ENCODE measurements around the gene BAX.

DNA sequence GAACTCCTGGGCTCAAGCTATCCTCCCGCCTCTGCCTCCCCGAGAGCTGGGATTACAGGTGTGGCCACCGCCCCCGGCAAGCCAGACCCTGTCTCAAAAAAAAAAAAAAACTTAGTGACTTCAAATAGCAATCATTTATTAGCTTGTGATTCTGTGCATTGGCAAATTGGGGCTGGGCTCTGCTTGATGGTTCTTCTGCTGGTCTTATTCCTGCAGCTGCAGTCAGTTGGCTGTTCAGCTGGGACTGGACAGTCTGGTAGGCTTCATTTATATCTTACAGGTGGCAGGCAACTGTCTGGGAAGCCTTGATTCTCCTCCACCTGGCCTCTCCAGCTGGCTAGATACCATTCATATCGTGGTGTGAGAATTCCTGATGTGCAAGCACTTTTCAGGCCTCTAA, 13.8 kb upstream of the BAX start:
- TF ChIP-seq SMC3 (IDR thresholded peaks at IDR 0.05; ENCODE audit: low read depth, low read length) (no peak), TCF12 (IDR thresholded peaks at IDR 0.05) (no peak), NFIC (IDR thresholded peaks at IDR 0.05; ENCODE audit: borderline replicate concordance) (no peak), MXI1 (IDR thresholded peaks at IDR 0.05; ENCODE audit: low read depth, low read length) (no peak), FOXM1 (IDR thresholded peaks at IDR 0.05; ENCODE audit: low read depth) (no peak), EP300 (IDR thresholded peaks at IDR 0.05; ENCODE audit: borderline replicate concordance in 1 of 2, low read depth in 1 of 2, low read length in 1 of 2) (no peak), SIN3A (IDR thresholded peaks at IDR 0.05; ENCODE audit: borderline replicate concordance, low read depth, low read length) (no peak), RFX5 (IDR thresholded peaks at IDR 0.05; ENCODE audit: low read length) (no peak), RAD21 (IDR thresholded peaks at IDR 0.05; ENCODE audit: low read length) (no peak)
- TF ChIP-seq, protein P1, sequence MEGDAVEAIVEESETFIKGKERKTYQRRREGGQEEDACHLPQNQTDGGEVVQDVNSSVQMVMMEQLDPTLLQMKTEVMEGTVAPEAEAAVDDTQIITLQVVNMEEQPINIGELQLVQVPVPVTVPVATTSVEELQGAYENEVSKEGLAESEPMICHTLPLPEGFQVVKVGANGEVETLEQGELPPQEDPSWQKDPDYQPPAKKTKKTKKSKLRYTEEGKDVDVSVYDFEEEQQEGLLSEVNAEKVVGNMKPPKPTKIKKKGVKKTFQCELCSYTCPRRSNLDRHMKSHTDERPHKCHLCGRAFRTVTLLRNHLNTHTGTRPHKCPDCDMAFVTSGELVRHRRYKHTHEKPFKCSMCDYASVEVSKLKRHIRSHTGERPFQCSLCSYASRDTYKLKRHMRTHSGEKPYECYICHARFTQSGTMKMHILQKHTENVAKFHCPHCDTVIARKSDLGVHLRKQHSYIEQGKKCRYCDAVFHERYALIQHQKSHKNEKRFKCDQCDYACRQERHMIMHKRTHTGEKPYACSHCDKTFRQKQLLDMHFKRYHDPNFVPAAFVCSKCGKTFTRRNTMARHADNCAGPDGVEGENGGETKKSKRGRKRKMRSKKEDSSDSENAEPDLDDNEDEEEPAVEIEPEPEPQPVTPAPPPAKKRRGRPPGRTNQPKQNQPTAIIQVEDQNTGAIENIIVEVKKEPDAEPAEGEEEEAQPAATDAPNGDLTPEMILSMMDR (IDR thresholded peaks at IDR 0.05), result no peak
- TF ChIP-seq, protein P2, sequence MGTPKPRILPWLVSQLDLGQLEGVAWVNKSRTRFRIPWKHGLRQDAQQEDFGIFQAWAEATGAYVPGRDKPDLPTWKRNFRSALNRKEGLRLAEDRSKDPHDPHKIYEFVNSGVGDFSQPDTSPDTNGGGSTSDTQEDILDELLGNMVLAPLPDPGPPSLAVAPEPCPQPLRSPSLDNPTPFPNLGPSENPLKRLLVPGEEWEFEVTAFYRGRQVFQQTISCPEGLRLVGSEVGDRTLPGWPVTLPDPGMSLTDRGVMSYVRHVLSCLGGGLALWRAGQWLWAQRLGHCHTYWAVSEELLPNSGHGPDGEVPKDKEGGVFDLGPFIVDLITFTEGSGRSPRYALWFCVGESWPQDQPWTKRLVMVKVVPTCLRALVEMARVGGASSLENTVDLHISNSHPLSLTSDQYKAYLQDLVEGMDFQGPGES (IDR thresholded peaks at IDR 0.05; ENCODE audit: low read depth, low read length), result no peak
- TF ChIP-seq, protein P3, sequence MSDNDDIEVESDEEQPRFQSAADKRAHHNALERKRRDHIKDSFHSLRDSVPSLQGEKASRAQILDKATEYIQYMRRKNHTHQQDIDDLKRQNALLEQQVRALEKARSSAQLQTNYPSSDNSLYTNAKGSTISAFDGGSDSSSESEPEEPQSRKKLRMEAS (IDR thresholded peaks at IDR 0.05; ENCODE audit: low read depth), result no peak
- TF ChIP-seq, protein P4, sequence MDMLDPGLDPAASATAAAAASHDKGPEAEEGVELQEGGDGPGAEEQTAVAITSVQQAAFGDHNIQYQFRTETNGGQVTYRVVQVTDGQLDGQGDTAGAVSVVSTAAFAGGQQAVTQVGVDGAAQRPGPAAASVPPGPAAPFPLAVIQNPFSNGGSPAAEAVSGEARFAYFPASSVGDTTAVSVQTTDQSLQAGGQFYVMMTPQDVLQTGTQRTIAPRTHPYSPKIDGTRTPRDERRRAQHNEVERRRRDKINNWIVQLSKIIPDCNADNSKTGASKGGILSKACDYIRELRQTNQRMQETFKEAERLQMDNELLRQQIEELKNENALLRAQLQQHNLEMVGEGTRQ (IDR thresholded peaks at IDR 0.05; ENCODE audit: borderline replicate concordance, low read depth, low read length), result no peak

Measured in SK-N-SH (cell line).